ENCODE measurements around the gene TMC1.

- no peak for TF ChIP-seq EZH2phosphoT487 (IDR thresholded peaks at IDR 0.05; ENCODE audit: borderline replicate concordance, low read length)
- no peak for TF ChIP-seq CTCF (IDR thresholded peaks at IDR 0.05; ENCODE audit: low read depth, low read length, poor library complexity, severe bottlenecking)
Observed at GRCh38 chr9:72808446-72808768, 287.0 kb downstream of the TMC1 start.
